ENCODE measurements around the gene ZC3H14. TPM values are rescaled to one million over a fixed set of nuclear protein-coding genes. Genes with fewer than 3 reads are reported as not detected.

ZC3H14 gene
- total and polyA plus RNA-seq, 9 of the 15 experiments (the other 6 are each of a cell fraction or from before 2014, with no cell fraction given) = 21.1 to 109 (median 45.3) TPM

DNA sequence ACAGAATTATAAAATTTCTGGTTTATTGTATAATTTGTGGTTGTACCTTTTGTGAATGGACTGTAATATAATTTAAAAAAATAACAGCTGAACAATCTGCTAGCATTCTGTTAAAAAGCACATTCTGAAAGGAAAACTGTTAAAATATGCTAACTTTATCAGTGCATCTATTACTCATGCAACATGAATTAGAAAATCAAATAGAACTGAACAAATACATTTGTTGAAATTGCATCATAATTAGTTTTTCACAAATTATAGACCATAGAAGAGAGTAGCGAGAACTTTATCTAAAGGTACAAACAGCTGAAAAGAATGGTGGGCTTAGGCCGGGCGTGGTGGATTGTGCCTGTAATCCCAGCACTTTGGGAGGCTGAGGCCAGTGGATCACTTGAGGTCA is 41.0 kb upstream of the ZC3H14 start (continued):
- TF ChIP-seq, protein P1, sequence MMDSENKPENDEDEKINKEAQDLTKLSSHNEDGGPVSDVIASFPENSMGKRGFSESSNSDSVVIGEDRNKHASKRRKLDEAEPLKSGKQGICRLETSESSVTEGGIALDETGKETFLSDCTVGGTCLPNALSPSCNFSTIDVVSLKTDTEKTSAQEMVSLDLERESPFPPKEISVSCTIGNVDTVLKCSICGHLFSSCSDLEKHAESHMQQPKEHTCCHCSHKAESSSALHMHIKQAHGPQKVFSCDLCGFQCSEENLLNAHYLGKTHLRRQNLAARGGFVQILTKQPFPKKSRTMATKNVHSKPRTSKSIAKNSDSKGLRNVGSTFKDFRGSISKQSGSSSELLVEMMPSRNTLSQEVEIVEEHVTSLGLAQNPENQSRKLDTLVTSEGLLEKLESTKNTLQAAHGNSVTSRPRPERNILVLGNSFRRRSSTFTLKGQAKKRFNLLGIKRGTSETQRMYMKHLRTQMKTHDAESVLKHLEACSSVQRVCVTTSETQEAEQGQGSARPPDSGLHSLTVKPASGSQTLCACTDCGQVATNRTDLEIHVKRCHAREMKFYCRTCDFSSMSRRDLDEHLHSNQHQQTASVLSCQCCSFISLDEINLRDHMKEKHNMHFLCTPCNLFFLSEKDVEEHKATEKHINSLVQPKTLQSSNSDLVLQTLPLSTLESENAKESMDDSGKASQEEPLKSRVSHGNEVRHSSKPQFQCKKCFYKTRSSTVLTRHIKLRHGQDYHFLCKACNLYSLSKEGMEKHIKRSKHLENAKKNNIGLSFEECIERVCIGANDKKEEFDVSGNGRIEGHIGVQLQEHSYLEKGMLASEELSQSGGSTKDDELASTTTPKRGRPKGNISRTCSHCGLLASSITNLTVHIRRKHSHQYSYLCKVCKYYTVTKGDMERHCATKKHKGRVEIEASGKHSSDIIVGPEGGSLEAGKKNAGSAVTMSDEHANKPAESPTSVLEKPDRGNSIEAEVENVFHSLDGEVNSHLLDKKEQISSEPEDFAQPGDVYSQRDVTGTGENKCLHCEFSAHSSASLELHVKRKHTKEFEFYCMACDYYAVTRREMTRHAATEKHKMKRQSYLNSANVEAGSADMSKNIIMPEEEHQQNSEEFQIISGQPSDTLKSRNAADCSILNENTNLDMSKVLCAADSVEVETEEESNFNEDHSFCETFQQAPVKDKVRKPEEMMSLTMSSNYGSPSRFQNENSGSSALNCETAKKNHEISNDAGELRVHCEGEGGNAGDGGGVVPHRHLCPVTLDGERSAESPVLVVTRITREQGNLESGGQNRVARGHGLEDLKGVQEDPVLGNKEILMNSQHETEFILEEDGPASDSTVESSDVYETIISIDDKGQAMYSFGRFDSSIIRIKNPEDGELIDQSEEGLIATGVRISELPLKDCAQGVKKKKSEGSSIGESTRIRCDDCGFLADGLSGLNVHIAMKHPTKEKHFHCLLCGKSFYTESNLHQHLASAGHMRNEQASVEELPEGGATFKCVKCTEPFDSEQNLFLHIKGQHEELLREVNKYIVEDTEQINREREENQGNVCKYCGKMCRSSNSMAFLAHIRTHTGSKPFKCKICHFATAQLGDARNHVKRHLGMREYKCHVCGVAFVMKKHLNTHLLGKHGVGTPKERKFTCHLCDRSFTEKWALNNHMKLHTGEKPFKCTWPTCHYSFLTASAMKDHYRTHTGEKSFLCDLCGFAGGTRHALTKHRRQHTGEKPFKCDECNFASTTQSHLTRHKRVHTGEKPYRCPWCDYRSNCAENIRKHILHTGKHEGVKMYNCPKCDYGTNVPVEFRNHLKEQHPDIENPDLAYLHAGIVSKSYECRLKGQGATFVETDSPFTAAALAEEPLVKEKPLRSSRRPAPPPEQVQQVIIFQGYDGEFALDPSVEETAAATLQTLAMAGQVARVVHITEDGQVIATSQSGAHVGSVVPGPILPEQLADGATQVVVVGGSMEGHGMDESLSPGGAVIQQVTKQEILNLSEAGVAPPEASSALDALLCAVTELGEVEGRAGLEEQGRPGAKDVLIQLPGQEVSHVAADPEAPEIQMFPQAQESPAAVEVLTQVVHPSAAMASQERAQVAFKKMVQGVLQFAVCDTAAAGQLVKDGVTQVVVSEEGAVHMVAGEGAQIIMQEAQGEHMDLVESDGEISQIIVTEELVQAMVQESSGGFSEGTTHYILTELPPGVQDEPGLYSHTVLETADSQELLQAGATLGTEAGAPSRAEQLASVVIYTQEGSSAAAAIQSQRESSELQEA (IDR thresholded peaks at IDR 0.05; ENCODE audit: low read depth) = no peak
- TF ChIP-seq CEBPG (CRISPR knock-in tag; IDR thresholded peaks at IDR 0.05) = no peak
- peak in 1 of 2 experiments; percentile 47; a peak in 3 of 4 replicates for TF ChIP-seq CEBPG (tag; conservative IDR thresholded peaks at IDR 0.05 in 1 of 2, IDR thresholded peaks at IDR 0.05 in 1 of 2)

Data from K562 (cell line).